ENCODE measurements around the gene XPR1. TPM values are rescaled to one million over a fixed set of nuclear protein-coding genes. Genes with fewer than 3 reads are reported as not detected.

The XPR1 gene
- total and polyA plus RNA-seq, 2 donors (not counting 3 experiments of a cell fraction or from before 2014, with no cell fraction given): 23.9 to 26.7 TPM

GRCh38 chr1:180786624-180787023 is 154.8 kb downstream of the XPR1 start:
- Histone ChIP-seq H3K79me2 (ENCODE audit: control insufficient read depth, insufficient read depth, low read length) (no peaks in the 10 kb centered on the region), H3K4me1 (ENCODE audit: control insufficient read depth, extremely low read depth, insufficient read depth, low read length) (peaks cover 1% of the 10 kb centered on the region), H3K9me3 (replicated peaks; ENCODE audit: control insufficient read depth, insufficient read depth, low read length) (no peaks in the 10 kb centered on the region), H3K4me3 (replicated peaks in 1 of 3; ENCODE audit: insufficient read depth in 1 of 3, low read depth in 1 of 3, low read length in 3 of 3) (no peak overlapping the region), H3K27me3 (ENCODE audit: control insufficient read depth in 2 of 2, insufficient read depth in 2 of 2, low read length in 2 of 2) (no peaks in the 10 kb centered on the region), H3K9me1 (replicated peaks; ENCODE audit: control insufficient read depth, extremely low read depth, insufficient read depth, low read length) (no peaks in the 10 kb centered on the region), H3K27ac (ENCODE audit: insufficient read depth, low read depth, low read length) (no peak overlapping the region), H3K4me2 (ENCODE audit: insufficient read depth, low read length) (no peak overlapping the region), H3K36me3 (ENCODE audit: control insufficient read depth in 2 of 2, extremely low read depth in 1 of 2, insufficient read depth in 2 of 2, low read length in 2 of 2) (no peaks in the 10 kb centered on the region), H2AFZ (ENCODE audit: low read depth, low read length) (no peak overlapping the region), H4K20me1 (replicated peaks; ENCODE audit: control insufficient read depth, extremely low read depth, insufficient read depth, low read length) (no peaks in the 10 kb centered on the region), H3K9ac (replicated peaks; ENCODE audit: extremely low read depth, insufficient read depth, low read length) (no peak overlapping the region)
- TF ChIP-seq MYC (IDR thresholded peaks at IDR 0.05; ENCODE audit: low read depth, low read length) (no peak), POLR2AphosphoS5 (IDR thresholded peaks at IDR 0.05; ENCODE audit: insufficient read depth, low read depth, low read length) (no peak), JUN (IDR thresholded peaks at IDR 0.05; ENCODE audit: borderline replicate concordance, insufficient read depth, insufficient read length, low read depth) (no peak), GATA2 (IDR thresholded peaks at IDR 0.05; ENCODE audit: insufficient read depth, insufficient read length, low read depth, low read length) (no peak), CTCF (IDR thresholded peaks at IDR 0.05; ENCODE audit: extremely low read depth in 1 of 2, insufficient read depth in 1 of 2, low read depth in 1 of 2, low read length in 2 of 2) (no peak), FOS (IDR thresholded peaks at IDR 0.05; ENCODE audit: borderline replicate concordance, insufficient read depth, low read length) (no peak), MAX (IDR thresholded peaks at IDR 0.05; ENCODE audit: insufficient read depth, insufficient read length) (no peak), EZH2 (IDR thresholded peaks at IDR 0.05; ENCODE audit: borderline replicate concordance, low read depth, low read length, severe bottlenecking) (no peak), POLR2A (IDR thresholded peaks at IDR 0.05; ENCODE audit: low read depth, low read length) (no peak)
- POLR2A ChIA-PET: no interaction called here
- no peak for FAIRE-seq
- no TSS peak for BruUV-seq (replicated peaks)
- intact Hi-C loops (cut with micrococcal nuclease): no loop called here
- CTCF ChIA-PET: interaction anchor here (1.0 to 1.7 kb wide), 5 partner anchors 8 to 76 kb away, joined by 3 to 9 read pairs (median 5); no protein-coding TSS in a partner anchor
- no peak for DNase-seq (ENCODE audit: low read depth, low spot score)
- dilution Hi-C loops (cut with MboI; ENCODE audit: extremely low pct_ligation_motif_present, low sequenced_read_pairs): no loop called here

All from endothelial cell of umbilical vein (primary cell).